Esophagus muscularis mucosa (tissue), 4 donors: ENCODE measurements around the gene ALPK3.

Source experiments
- EP300 ChIP-seq: sonication (generic); formaldehyde crosslinking; IDR thresholded peaks from one replicate; pipeline ENCODE4 v1.6.1; 2017; ENCODE audit warnings: antibody characterized with exemption
- POLR2A ChIP-seq: fragments of 450-650 bp; IDR thresholded peaks from one replicate; pipeline ENCODE4 v1.6.1; 2017; ENCODE audit warnings: antibody characterized with exemption, moderate library complexity, mild to moderate bottlenecking, low read depth
- TF ChIP-seq, protein P1 (sequence below), 3 experiments: fragments of 200-600 bp in 2 of 3; fragments of 450-650 bp in 1 of 3; sonication (generic) in 2 of 3; IDR thresholded peaks; one replicate each; pipeline ENCODE4 v1.5.1; 2017 to 2019; ENCODE audit warnings: antibody characterized with exemption in 3 of 3, mild to moderate bottlenecking in 2 of 3, moderate library complexity in 1 of 3

DNA sequence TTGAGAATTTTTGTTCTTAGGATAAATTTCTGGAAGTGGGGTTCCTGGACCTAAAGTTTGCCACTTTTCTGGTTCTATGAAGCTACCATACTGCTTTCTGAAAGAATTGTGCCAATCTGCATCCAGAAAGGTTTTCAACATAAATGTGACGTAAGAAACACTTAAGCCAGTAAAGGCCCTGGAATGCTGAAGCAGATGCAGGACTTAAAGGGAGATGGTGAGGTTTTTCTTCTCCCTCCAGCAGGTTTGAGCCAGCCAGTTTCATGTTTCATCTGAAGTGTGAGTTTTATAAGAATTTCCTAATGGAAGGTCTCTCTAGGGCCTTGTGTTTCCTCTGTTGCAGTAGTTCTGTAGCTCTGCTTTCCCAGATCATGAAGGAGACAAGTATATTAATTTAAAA lies 35.7 kb upstream of the ALPK3 start:
- TF ChIP-seq, protein P1, sequence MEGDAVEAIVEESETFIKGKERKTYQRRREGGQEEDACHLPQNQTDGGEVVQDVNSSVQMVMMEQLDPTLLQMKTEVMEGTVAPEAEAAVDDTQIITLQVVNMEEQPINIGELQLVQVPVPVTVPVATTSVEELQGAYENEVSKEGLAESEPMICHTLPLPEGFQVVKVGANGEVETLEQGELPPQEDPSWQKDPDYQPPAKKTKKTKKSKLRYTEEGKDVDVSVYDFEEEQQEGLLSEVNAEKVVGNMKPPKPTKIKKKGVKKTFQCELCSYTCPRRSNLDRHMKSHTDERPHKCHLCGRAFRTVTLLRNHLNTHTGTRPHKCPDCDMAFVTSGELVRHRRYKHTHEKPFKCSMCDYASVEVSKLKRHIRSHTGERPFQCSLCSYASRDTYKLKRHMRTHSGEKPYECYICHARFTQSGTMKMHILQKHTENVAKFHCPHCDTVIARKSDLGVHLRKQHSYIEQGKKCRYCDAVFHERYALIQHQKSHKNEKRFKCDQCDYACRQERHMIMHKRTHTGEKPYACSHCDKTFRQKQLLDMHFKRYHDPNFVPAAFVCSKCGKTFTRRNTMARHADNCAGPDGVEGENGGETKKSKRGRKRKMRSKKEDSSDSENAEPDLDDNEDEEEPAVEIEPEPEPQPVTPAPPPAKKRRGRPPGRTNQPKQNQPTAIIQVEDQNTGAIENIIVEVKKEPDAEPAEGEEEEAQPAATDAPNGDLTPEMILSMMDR (IDR thresholded peaks at IDR 0.05), result no peak
- TF ChIP-seq POLR2A (no peak), EP300 (no peak)
